GM18505 (cell line): ENCODE results near the gene PNKP.

Source experiments
- ATAC-seq: cut with Tn5 transposase; IDR thresholded peaks from one replicate; pipeline ENCODE4 v1.9.1; 2021; ENCODE audit not compliant: unreplicated experiment
- POLR2A ChIP-seq: IDR thresholded peaks from 4 replicates; pipeline ENCODE4 v1.6.1; 2011; ENCODE audit warnings: borderline replicate concordance; ENCODE audit not compliant: insufficient read depth, insufficient read length; ENCODE audit errors: extremely low read depth

The PNKP gene

GRCh38 chr19:49887665-49888509 is 20.5 kb upstream of the PNKP start:
- ATAC-seq, result no peak
- TF ChIP-seq POLR2A, result no peak

- TF ChIP-seq POLR2A, result no peak
- ATAC-seq, result no peak
Measured at GRCh38 chr19:49887037-49887664, 19.8 kb upstream of the PNKP start.

- ATAC-seq, result no peak
- no peak for TF ChIP-seq POLR2A
Measured at GRCh38 chr19:49884760-49885159, 17.4 kb upstream of the PNKP start.

GRCh38 chr19:49884109-49884508 is 16.7 kb upstream of the PNKP start:
- no peak for ATAC-seq
- TF ChIP-seq POLR2A, result no peak

GRCh38 chr19:49883094-49883493 is 15.7 kb upstream of the PNKP start:
- ATAC-seq, result no peak
- no peak for TF ChIP-seq POLR2A

- TF ChIP-seq POLR2A, result no peak
- no peak for ATAC-seq
Measured at GRCh38 chr19:49882643-49883042, 15.3 kb upstream of the PNKP start.

- no peak for ATAC-seq
Measured at GRCh38 chr19:49881672-49882394, 14.5 kb upstream of the PNKP start.

GRCh38 chr19:49881186-49881585 is 13.8 kb upstream of the PNKP start:
- no peak for ATAC-seq

More at GRCh38 chr19:49881672-49882394, 14.5 kb upstream of the PNKP start:
- TF ChIP-seq POLR2A, result no peak

GRCh38 chr19:49880162-49880869 is 12.9 kb upstream of the PNKP start:
- no peak for ATAC-seq
- TF ChIP-seq POLR2A, result no peak

More at GRCh38 chr19:49881186-49881585, 13.8 kb upstream of the PNKP start:
- TF ChIP-seq POLR2A, result no peak

GRCh38 chr19:49879243-49879963 is 12.0 kb upstream of the PNKP start:
- no peak for ATAC-seq

GRCh38 chr19:49878744-49879070 is 11.3 kb upstream of the PNKP start:
- no peak for ATAC-seq
- TF ChIP-seq POLR2A, result no peak

More at GRCh38 chr19:49879243-49879963, 12.0 kb upstream of the PNKP start:
- no peak for TF ChIP-seq POLR2A

GRCh38 chr19:49877879-49878743 is 10.7 kb upstream of the PNKP start:
- peak; percentile 40 for ATAC-seq
- TF ChIP-seq POLR2A, result peak; percentile 1
